Neural cell (in vitro differentiated cells): ENCODE results near the gene AZU1.

ENCODE experiments used
- CTCF ChIP-seq: fragments of 450-650 bp; IDR thresholded peaks from 2 replicates; pipeline ENCODE4 v1.5.1; 2014; ENCODE audit warnings: antibody characterized with exemption, mild to moderate bottlenecking, moderate library complexity; ENCODE audit not compliant: poor library complexity, severe bottlenecking
- EP300 ChIP-seq: fragments of 450-650 bp; conservative IDR thresholded peaks from 2 replicates; pipeline ENCODE4 v1.6.1; 2014; ENCODE audit warnings: antibody characterized with exemption, mild to moderate bottlenecking, moderate library complexity; ENCODE audit not compliant: poor library complexity, severe bottlenecking
- EZH2 ChIP-seq: fragments of 200-600, 300-800 bp; shearing (Covaris generic), sonication (generic); IDR thresholded peaks from 2 replicates; pipeline ENCODE4 v1.6.1; 2014; ENCODE audit warnings: antibody characterized with exemption, low read length, borderline replicate concordance, mild to moderate bottlenecking; ENCODE audit not compliant: insufficient read depth, poor library complexity, severe bottlenecking
- MXI1 ChIP-seq: fragments of 450-650 bp; conservative IDR thresholded peaks from 2 replicates; pipeline ENCODE4 v1.6.1; 2014; ENCODE audit warnings: antibody characterized with exemption, mild to moderate bottlenecking; ENCODE audit not compliant: poor library complexity, severe bottlenecking
- POLR2AphosphoS5 ChIP-seq: IDR thresholded peaks from 2 replicates; pipeline ENCODE4 v1.6.1; 2012
- RAD21 ChIP-seq: fragments of 450-650 bp; conservative IDR thresholded peaks from 2 replicates; pipeline ENCODE4 v1.6.1; 2014; ENCODE audit warnings: antibody characterized with exemption, mild to moderate bottlenecking, moderate library complexity
- REST ChIP-seq: IDR thresholded peaks from 2 replicates; pipeline ENCODE4 v1.6.1; 2012; ENCODE audit warnings: borderline replicate concordance
- SMC3 ChIP-seq: fragments of 450-650 bp; conservative IDR thresholded peaks from 2 replicates; pipeline ENCODE4 v1.6.1; 2014; ENCODE audit warnings: antibody characterized with exemption, mild to moderate bottlenecking, moderate library complexity; ENCODE audit not compliant: poor library complexity

DNA sequence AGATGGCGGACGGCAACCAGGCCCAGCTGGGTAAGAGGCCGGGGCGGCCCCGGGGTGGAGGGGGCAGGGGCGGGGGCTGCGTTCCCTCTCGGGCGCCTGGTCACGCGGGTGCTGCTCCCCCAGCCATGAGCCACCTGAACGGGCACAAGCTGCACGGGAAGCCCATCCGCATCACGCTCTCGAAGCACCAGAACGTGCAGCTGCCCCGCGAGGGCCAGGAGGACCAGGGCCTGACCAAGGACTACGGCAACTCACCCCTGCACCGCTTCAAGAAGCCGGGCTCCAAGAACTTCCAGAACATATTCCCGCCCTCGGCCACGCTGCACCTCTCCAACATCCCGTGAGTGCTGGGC lies 19.2 kb upstream of the AZU1 start:
- no peak for TF ChIP-seq CTCF
- peak; percentile 1 for TF ChIP-seq POLR2AphosphoS5
- TF ChIP-seq SMC3, result no peak
- TF ChIP-seq EZH2, result no peak
- TF ChIP-seq REST, result no peak
- no peak for TF ChIP-seq EP300
- no peak for TF ChIP-seq RAD21
- no peak for TF ChIP-seq MXI1
